Heart right ventricle (tissue), 16 donors: ENCODE results near the gene TAS1R2. TPM values are rescaled to one million over a fixed set of nuclear protein-coding genes. Genes with fewer than 3 reads are reported as not detected.

Source experiments
- ATAC-seq, 8 donors: fragments of 200-7000 bp; cut with Tn5 transposase; one replicate each; pipeline ENCODE4 v1.9.1; 2020; ENCODE audit warnings: mild to moderate bottlenecking in 8 of 8, moderate library complexity in 8 of 8, moderate number of reproducible peaks in 1 of 8
- DNase-seq, 2 donors: peaks; one replicate each; pipeline ENCODE4 v3.0.0-alpha.2; 2020
- H3K27ac ChIP-seq, 10 donors: fragments of 200-600 bp; sonication (generic) in 2 of 10; one replicate each; pipeline versions ENCODE4 v1.5.0 to v1.8.0; 2020 to 2022; ENCODE audit warnings: mild to moderate bottlenecking in 3 of 10
- H3K27me3 ChIP-seq, 7 donors: fragments of 200-600 bp; one replicate each; pipeline ENCODE4 v1.8.0; 2021 to 2022; ENCODE audit warnings: mild to moderate bottlenecking in 2 of 7
- H3K36me3 ChIP-seq, 9 donors: fragments of 200-600 bp; sonication (generic) in 1 of 9; one replicate each; pipeline versions ENCODE4 v1.5.0 to v1.8.0; 2020 to 2022; ENCODE audit warnings: mild to moderate bottlenecking in 2 of 9
- H3K4me1 ChIP-seq, 9 donors: fragments of 200-600 bp; sonication (generic) in 1 of 9; one replicate each; pipeline versions ENCODE4 v1.5.0 to v1.8.0; 2020 to 2022; ENCODE audit warnings: mild to moderate bottlenecking in 4 of 9
- H3K4me3 ChIP-seq, 10 donors: fragments of 200-600 bp; sonication (generic) in 2 of 10; one replicate each; pipeline versions ENCODE4 v1.5.0 to v1.8.0; 2020 to 2022; ENCODE audit warnings: mild to moderate bottlenecking in 7 of 10, moderate library complexity in 2 of 10
- H3K9me3 ChIP-seq, 11 donors: fragments of 200-600 bp in 10 of 11; sonication (generic) in 2 of 11; one replicate each; pipeline versions ENCODE4 v1.5.0 to v1.8.0; 2013 to 2022; ENCODE audit warnings: mild to moderate bottlenecking in 2 of 11, control low read depth in 1 of 11, moderate library complexity in 1 of 11
- CTCF ChIP-seq, 9 donors: fragments of 200-600 bp; sonication (generic) in 2 of 9; IDR thresholded peaks; one replicate each; pipeline versions ENCODE4 v1.5.0 to v1.8.0; 2021 to 2022; ENCODE audit warnings: antibody characterized with exemption in 9 of 9, mild to moderate bottlenecking in 5 of 9, moderate library complexity in 1 of 9
- WGBS, 2 donors: extraction: QIAGEN DNeasy Blood & Tissue Kit; methylation state at CpG; one replicate each; pipeline ENCODE4 v1.1.7; 2013; ENCODE audit warnings: inconsistent platforms in 1 of 2; 5-methylcytosine and 5-hydroxymethylcytosine counted together
- intact Hi-C, 10 donors: fragments of 100-400 bp; cut with DNase I; formaldehyde crosslinking; loops; one replicate each; pipeline versions ENCODE4 v1.11.1 to v1.14.2; 2022
- polyA plus RNA-seq, 2 donors: library from polyadenylated mRNA; stranded (reverse); fragments of 200-250 nt; gene quantifications; one replicate each; pipeline ENCODE4 v1.2.3, GENCODE V29; 2013
- total RNA-seq, 10 donors: library from RNA; stranded (reverse); fragmentation: NEBNext Ultra II Directional in 3 of 10; extraction: Animal tissue kit (Norgen Biotek cat#: 25700) in 3 of 10; gene quantifications; one replicate each; pipeline versions ENCODE4 v1.2.1 to v1.2.4, GENCODE V29; 2021 to 2023
- donor health status: Arrhythmogenic right ventricular cardiomyopathy.
- donor health status: ischemic (EF 13 %, LVEDD 7.1; RV severe dilation, severe dysfunction).
- donor health status: healthy with polysubstance abuse.
- donor health status: DM: no; HTN: yes; CAD: no.
- donor health status: DM: no; HTN: no; CAD: no.
- donor health status: ischemic (EF 25% LVEDD 6.9; RV normal size, moderate dysfunction).
- donor health status: ischemic (EF 25% LVEDD 5.7; RV mildly dilated, moderate dysfunction).
- donor health status: healthy.
- donor health status: DM: yes; HTN: yes; CAD: no.
- donor health status: Ischemic cardiomyopathy.
- donor health status: ischemic (EF 35%, LVEDD 5.7; RV mildly dilated, moderate dysfunction).
- donor health status: nonischemic (EF 11% LVEDD 7.7; RV severe dilation, severe dysfunction).
- donor health status: DM: yes; HTN: yes; CAD: no.
- donor health status: PGD.
- donor health status: ischemic (EF 29% LVEDD 5.4; RV normal size, mild dysfunction).
- donor health status: nonischemic (EF 23%, LVEDD 6.1; RV moderate dilation, normal function).

TAS1R2 gene
- total and polyA plus RNA-seq, 12 donors, result not detected

GRCh38 chr1:18868801-18869424, 9.5 kb upstream of the TAS1R2 start:
- Histone ChIP-seq H3K27me3 (peaks cover 0 to 26% (median 4%) of the 10 kb centered on the region in 7 donors), H3K36me3 (peaks cover 0 to 13% (median 0%) of the 10 kb centered on the region in 9 donors), H3K9me3 (no peaks in the 10 kb centered on the region), H3K4me3 (no peak overlapping the region), H3K4me1 (no peaks in the 10 kb centered on the region), H3K27ac (no peak overlapping the region)
- no peak for ATAC-seq
- intact Hi-C loops, result loop anchor here in 1 of 10 donors (5.0 kb wide), 1 partner anchor 267 kb away; no protein-coding TSS in a partner anchor
- TF ChIP-seq CTCF (IDR thresholded peaks at IDR 0.05), result no peak
- 70 to 80% methylated on average over 12 of the region's 12 CpGs for WGBS, 2 donors
- no peak for DNase-seq

- H3K9me3 ChIP-seq, result no peaks in the 10 kb centered on the region
- intact Hi-C loops, result loop anchor here in 1 of 10 donors (5.0 kb wide), 1 partner anchor 266 kb away; no protein-coding TSS in a partner anchor
- no peaks in the 10 kb centered on the region for H3K4me1 ChIP-seq
- ATAC-seq, result no peak
- DNase-seq, result no peak
- peaks cover 0 to 13% (median 0%) of the 10 kb centered on the region in 9 donors for H3K36me3 ChIP-seq
- no peak overlapping the region for H3K27ac ChIP-seq
- WGBS, 2 donors, result 71 to 76% methylated on average over 5 of the region's 5 CpGs
- H3K4me3 ChIP-seq, result no peak overlapping the region
- H3K27me3 ChIP-seq, result peaks cover 0 to 26% (median 4%) of the 10 kb centered on the region in 7 donors
- no peak for TF ChIP-seq CTCF (IDR thresholded peaks at IDR 0.05)
Observed at GRCh38 chr1:18868354-18868753, 8.9 kb upstream of the TAS1R2 start.

GRCh38 chr1:18866846-18867245, 7.4 kb upstream of the TAS1R2 start:
- ATAC-seq (no peak), DNase-seq (no peak)
- H3K4me1 ChIP-seq, result no peaks in the 10 kb centered on the region
- H3K27ac ChIP-seq, result no peak overlapping the region
- no peak for TF ChIP-seq CTCF (IDR thresholded peaks at IDR 0.05)
- no peak overlapping the region for H3K4me3 ChIP-seq
- H3K27me3 ChIP-seq, result peaks cover 0 to 26% (median 4%) of the 10 kb centered on the region in 7 donors
- intact Hi-C loops, result loop anchor here in 1 of 10 donors (5.0 kb wide), 1 partner anchor 265 kb away; no protein-coding TSS in a partner anchor
- no peaks in the 10 kb centered on the region for H3K9me3 ChIP-seq
- peaks cover 0 to 2% (median 0%) of the 10 kb centered on the region in 9 donors for H3K36me3 ChIP-seq
- WGBS, 2 donors, result 84 to 89% methylated on average over 3 of the region's 3 CpGs

GRCh38 chr1:18866314-18866713, 6.9 kb upstream of the TAS1R2 start:
- intact Hi-C loops, result loop anchor here in 1 of 10 donors (5.0 kb wide), 1 partner anchor 264 kb away; no protein-coding TSS in a partner anchor
- no peaks in the 10 kb centered on the region for H3K4me1 ChIP-seq
- no peak for TF ChIP-seq CTCF (IDR thresholded peaks at IDR 0.05)
- WGBS, 2 donors, result 80 to 83% methylated on average over 6 of the region's 6 CpGs
- H3K4me3 ChIP-seq, result no peak overlapping the region
- no peaks in the 10 kb centered on the region for H3K36me3 ChIP-seq
- no peaks in the 10 kb centered on the region for H3K9me3 ChIP-seq
- no peak for DNase-seq
- no peak for ATAC-seq
- H3K27ac ChIP-seq, result no peak overlapping the region
- peaks cover 0 to 26% (median 4%) of the 10 kb centered on the region in 7 donors for H3K27me3 ChIP-seq
